ENCODE results near the gene CTNNA3.

The CTNNA3 gene

GRCh38 chr10:67043041-67043440 lies 653.0 kb downstream of the CTNNA3 start:
- DNase-seq (ENCODE audit: low read depth) = no peak
- TF ChIP-seq, protein P1, sequence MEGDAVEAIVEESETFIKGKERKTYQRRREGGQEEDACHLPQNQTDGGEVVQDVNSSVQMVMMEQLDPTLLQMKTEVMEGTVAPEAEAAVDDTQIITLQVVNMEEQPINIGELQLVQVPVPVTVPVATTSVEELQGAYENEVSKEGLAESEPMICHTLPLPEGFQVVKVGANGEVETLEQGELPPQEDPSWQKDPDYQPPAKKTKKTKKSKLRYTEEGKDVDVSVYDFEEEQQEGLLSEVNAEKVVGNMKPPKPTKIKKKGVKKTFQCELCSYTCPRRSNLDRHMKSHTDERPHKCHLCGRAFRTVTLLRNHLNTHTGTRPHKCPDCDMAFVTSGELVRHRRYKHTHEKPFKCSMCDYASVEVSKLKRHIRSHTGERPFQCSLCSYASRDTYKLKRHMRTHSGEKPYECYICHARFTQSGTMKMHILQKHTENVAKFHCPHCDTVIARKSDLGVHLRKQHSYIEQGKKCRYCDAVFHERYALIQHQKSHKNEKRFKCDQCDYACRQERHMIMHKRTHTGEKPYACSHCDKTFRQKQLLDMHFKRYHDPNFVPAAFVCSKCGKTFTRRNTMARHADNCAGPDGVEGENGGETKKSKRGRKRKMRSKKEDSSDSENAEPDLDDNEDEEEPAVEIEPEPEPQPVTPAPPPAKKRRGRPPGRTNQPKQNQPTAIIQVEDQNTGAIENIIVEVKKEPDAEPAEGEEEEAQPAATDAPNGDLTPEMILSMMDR (IDR thresholded peaks at IDR 0.05; ENCODE audit: control insufficient read depth, insufficient read depth, low read depth, low read length, missing control alignments) = no peak
- no peak overlapping the region for H3K4me3 ChIP-seq (ENCODE audit: control insufficient read depth, low read depth, low read length)

DNA sequence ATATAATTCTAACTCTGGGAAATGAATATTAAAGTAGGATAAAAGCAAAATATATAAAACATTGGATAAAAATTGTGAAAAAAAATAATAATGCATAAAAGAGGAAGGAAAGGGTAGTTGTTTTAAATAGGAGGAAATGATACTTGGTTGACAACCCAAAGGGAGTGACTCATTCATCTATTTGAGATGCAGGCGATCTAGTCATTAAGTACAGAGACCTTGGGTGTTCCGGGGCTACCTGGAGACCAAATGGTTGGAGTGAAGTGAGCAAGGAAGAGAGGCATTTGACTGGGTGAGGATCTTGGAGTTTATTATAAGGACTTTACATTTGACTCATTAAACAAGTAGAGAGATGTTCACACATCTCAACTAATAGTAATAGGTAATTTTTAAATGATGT lies 659.2 kb downstream of the CTNNA3 start:
- TF ChIP-seq, protein P1 (IDR thresholded peaks at IDR 0.05; ENCODE audit: control insufficient read depth, insufficient read depth, low read depth, low read length, missing control alignments) = no peak
- no peak overlapping the region for H3K4me3 ChIP-seq (ENCODE audit: control insufficient read depth, low read depth, low read length)
- DNase-seq (ENCODE audit: low read depth) = no peak

GRCh38 chr10:67033878-67034277 lies 662.1 kb downstream of the CTNNA3 start:
- no peak overlapping the region for H3K4me3 ChIP-seq (ENCODE audit: control insufficient read depth, low read depth, low read length)
- TF ChIP-seq, protein P1 (IDR thresholded peaks at IDR 0.05; ENCODE audit: control insufficient read depth, insufficient read depth, low read depth, low read length, missing control alignments) = no peak
- no peak for DNase-seq (ENCODE audit: low read depth)

DNA sequence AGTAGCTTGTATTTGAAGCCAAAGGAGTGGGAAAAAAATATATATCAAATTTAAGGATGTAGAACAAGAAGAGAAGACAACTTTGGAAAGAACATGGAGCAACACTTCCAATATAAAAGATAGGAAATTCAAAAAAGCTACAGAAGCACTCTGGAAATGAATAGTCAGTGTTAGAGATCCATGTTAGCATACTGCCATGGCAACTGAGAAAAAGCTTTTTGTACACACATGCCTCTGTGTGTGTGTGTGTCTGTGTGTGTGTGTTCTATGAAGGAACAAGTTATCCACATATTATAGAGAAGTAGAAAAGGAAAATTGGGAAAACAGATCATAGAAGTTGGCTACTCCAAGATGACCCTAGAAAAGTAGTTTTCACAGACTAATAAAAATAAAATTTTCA lies 673.9 kb downstream of the CTNNA3 start:
- TF ChIP-seq, protein P1 (IDR thresholded peaks at IDR 0.05; ENCODE audit: control insufficient read depth, insufficient read depth, low read depth, low read length, missing control alignments) = no peak
- no peak overlapping the region for H3K4me3 ChIP-seq (ENCODE audit: control insufficient read depth, low read depth, low read length)
- DNase-seq (ENCODE audit: low read depth) = no peak

DNA sequence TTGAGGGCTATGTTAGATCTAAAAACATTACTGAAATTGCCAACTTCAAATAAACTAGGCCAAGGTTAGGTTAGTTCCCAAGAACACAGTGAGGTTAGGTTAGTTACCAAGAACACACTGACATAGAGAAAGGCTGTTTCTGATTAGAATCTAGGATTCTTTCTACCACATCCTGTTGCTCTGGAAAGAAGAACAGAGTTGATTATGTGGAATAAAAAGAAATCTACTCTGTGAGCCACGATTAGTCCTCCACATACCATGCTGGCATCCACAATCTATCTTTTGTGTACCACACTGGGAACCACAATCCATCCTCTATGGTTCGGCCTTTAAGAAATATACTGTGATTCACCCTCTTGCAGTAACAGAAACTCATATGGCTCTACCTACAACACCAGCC lies 678.8 kb downstream of the CTNNA3 start:
- TF ChIP-seq, protein P1 (IDR thresholded peaks at IDR 0.05; ENCODE audit: control insufficient read depth, insufficient read depth, low read depth, low read length, missing control alignments) = no peak
- no peak overlapping the region for H3K4me3 ChIP-seq (ENCODE audit: control insufficient read depth, low read depth, low read length)
- no peak for DNase-seq (ENCODE audit: low read depth)

DNA sequence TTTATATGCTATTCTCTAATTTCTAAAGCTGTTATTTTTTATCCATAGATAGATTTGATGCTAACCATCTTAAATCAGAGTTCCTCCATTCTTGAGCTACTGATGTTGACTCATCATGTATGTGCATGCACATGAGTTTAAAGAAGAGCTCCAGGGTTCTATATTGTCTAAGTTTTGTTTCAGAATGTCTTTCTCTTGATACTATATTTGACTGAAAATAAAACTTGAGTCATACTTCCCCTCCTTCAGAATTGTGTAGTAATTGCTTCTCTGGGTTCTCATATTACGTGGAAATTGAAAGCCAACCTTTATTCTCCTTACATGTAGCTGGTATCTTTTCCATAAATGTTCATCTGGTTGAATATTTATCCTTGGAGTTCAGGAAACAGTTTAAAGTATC lies 680.8 kb downstream of the CTNNA3 start:
- H3K4me3 ChIP-seq (ENCODE audit: control insufficient read depth, low read depth, low read length) = no peak overlapping the region
- TF ChIP-seq, protein P1 (IDR thresholded peaks at IDR 0.05; ENCODE audit: control insufficient read depth, insufficient read depth, low read depth, low read length, missing control alignments) = no peak
- no peak for DNase-seq (ENCODE audit: low read depth)

DNA sequence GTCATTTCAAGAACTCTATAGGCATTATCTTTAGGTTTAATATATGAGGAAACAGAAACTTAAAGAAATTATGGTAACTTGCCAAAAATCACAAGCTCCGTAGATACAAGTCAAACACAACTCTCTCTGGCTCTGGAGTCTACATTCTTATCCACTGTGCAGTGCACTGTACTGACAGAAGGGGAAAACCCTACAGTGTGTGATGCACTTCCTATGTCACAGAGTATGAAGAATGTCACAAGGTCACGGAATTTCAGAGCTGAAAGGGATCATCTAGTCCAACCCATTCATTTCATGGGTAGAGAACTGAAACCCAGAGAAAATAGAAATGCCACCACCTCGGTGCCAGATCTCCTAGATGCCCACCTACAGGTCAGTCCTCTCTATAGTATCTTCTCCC lies 684.0 kb downstream of the CTNNA3 start:
- no peak for DNase-seq (ENCODE audit: low read depth)
- H3K4me3 ChIP-seq (ENCODE audit: control insufficient read depth, low read depth, low read length) = no peak overlapping the region
- TF ChIP-seq, protein P1 (IDR thresholded peaks at IDR 0.05; ENCODE audit: control insufficient read depth, insufficient read depth, low read depth, low read length, missing control alignments) = no peak
